Measurements from ENCODE around the gene FAM118A. TPM values are rescaled to one million over a fixed set of nuclear protein-coding genes. Genes with fewer than 3 reads are reported as not detected.
"Not testable (repeated sequence)": the region's sequence is repeated elsewhere in the genome, so short reads cannot be mapped to it uniquely, and the experiment has no call there.

FAM118A gene
- total and polyA plus RNA-seq, 2 experiments from 2014 or later, result 227 to 240 TPM

- Histone ChIP-seq H3K27ac (no peak overlapping the region), H3K4me3 (no peak overlapping the region), H3K36me3 (peaks cover 13% of the 10 kb centered on the region), H3K9me3 (ENCODE audit: low read depth) (no peaks in the 10 kb centered on the region), H3K4me1 (ENCODE audit: low read depth) (peaks cover 24% of the 10 kb centered on the region), H3K27me3 (no peaks in the 10 kb centered on the region)
- DNase-seq (ENCODE audit: low read depth in 1 of 2, low spot score in 1 of 2), result no peak
- TF ChIP-seq CTCF (IDR thresholded peaks at IDR 0.05; ENCODE audit: low read depth, low read length), result no peak
Observed at GRCh38 chr22:45323695-45324094, 14.0 kb downstream of the FAM118A start.

GRCh38 chr22:45324311-45324711 is 14.6 kb downstream of the FAM118A start:
- Histone ChIP-seq H3K27ac (no peak overlapping the region), H3K27me3 (no peaks in the 10 kb centered on the region), H3K9me3 (ENCODE audit: low read depth) (no peaks in the 10 kb centered on the region), H3K4me1 (ENCODE audit: low read depth) (peaks cover 18% of the 10 kb centered on the region), H3K36me3 (peaks cover 19% of the 10 kb centered on the region), H3K4me3 (no peak overlapping the region)
- no peak for DNase-seq (ENCODE audit: low read depth in 1 of 2, low spot score in 1 of 2)
- no peak for TF ChIP-seq CTCF (IDR thresholded peaks at IDR 0.05; ENCODE audit: low read depth, low read length)

GRCh38 chr22:45328261-45328660 is 18.5 kb downstream of the FAM118A start:
- not testable (repeated sequence) for H3K27ac ChIP-seq; H3K27me3 ChIP-seq; H3K4me3 ChIP-seq; DNase-seq (ENCODE audit: low read depth in 1 of 2, low spot score in 1 of 2); H3K9me3 ChIP-seq (ENCODE audit: low read depth)
- peaks cover 35% of the 10 kb centered on the region for H3K36me3 ChIP-seq
- H3K4me1 ChIP-seq (ENCODE audit: low read depth), result peaks cover 15% of the 10 kb centered on the region

GRCh38 chr22:45328822-45329529 is 19.2 kb downstream of the FAM118A start:
- Histone ChIP-seq H3K4me3 (no peak overlapping the region), H3K27ac (no peak overlapping the region), H3K9me3 (ENCODE audit: low read depth) (no peaks in the 10 kb centered on the region), H3K27me3 (no peaks in the 10 kb centered on the region), H3K4me1 (ENCODE audit: low read depth) (peaks cover 18% of the 10 kb centered on the region), H3K36me3 (peaks cover 32% of the 10 kb centered on the region)
- no peak for DNase-seq (ENCODE audit: low read depth in 1 of 2, low spot score in 1 of 2)
- TF ChIP-seq CTCF (IDR thresholded peaks at IDR 0.05; ENCODE audit: low read depth, low read length), result no peak

GRCh38 chr22:45329530-45329936 is 19.8 kb downstream of the FAM118A start:
- Histone ChIP-seq H3K9me3 (ENCODE audit: low read depth) (no peaks in the 10 kb centered on the region), H3K36me3 (peaks cover 27% of the 10 kb centered on the region), H3K27me3 (no peaks in the 10 kb centered on the region), H3K27ac (no peak overlapping the region), H3K4me1 (ENCODE audit: low read depth) (peaks cover 18% of the 10 kb centered on the region), H3K4me3 (no peak overlapping the region)
- no peak for TF ChIP-seq CTCF (IDR thresholded peaks at IDR 0.05; ENCODE audit: low read depth, low read length)
- DNase-seq (ENCODE audit: low read depth in 1 of 2, low spot score in 1 of 2), result no peak

GRCh38 chr22:45330548-45330947 is 20.8 kb downstream of the FAM118A start:
- Histone ChIP-seq H3K27me3 (no peaks in the 10 kb centered on the region), H3K4me1 (ENCODE audit: low read depth) (peaks cover 15% of the 10 kb centered on the region), H3K27ac (no peak overlapping the region), H3K4me3 (no peak overlapping the region), H3K9me3 (ENCODE audit: low read depth) (no peaks in the 10 kb centered on the region), H3K36me3 (peaks cover 29% of the 10 kb centered on the region)
- no peak for TF ChIP-seq CTCF (IDR thresholded peaks at IDR 0.05; ENCODE audit: low read depth, low read length)
- no peak for DNase-seq (ENCODE audit: low read depth in 1 of 2, low spot score in 1 of 2)
